ENCODE data around the gene MRTFB.

DNA sequence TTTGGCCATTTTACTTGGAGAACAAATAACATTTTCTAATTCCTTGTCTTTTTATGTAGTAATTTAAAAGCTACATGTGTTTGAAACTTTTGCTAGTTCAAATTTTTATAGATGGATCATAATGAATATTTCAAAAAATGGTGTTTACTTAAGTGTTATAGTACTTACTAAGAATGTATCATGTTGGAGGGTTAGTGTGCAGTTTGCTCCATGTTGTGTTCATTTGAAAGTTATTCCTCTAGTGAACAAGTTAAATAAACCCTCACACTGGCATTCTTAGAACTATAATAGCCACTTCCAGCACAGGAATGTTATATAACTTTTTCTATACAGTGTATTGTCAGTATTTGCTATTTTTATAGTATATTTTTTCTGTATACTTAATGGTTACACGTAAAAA is 62.8 kb downstream of the MRTFB start:
- no peak for TF ChIP-seq EP300 (IDR thresholded peaks at IDR 0.05)
- TF ChIP-seq, protein P1, sequence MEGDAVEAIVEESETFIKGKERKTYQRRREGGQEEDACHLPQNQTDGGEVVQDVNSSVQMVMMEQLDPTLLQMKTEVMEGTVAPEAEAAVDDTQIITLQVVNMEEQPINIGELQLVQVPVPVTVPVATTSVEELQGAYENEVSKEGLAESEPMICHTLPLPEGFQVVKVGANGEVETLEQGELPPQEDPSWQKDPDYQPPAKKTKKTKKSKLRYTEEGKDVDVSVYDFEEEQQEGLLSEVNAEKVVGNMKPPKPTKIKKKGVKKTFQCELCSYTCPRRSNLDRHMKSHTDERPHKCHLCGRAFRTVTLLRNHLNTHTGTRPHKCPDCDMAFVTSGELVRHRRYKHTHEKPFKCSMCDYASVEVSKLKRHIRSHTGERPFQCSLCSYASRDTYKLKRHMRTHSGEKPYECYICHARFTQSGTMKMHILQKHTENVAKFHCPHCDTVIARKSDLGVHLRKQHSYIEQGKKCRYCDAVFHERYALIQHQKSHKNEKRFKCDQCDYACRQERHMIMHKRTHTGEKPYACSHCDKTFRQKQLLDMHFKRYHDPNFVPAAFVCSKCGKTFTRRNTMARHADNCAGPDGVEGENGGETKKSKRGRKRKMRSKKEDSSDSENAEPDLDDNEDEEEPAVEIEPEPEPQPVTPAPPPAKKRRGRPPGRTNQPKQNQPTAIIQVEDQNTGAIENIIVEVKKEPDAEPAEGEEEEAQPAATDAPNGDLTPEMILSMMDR (IDR thresholded peaks at IDR 0.05), result no peak

All from suprapubic skin (tissue), 3 donors.